ENCODE data around the gene BRF1.

Gene BRF1

GRCh38 chr14:105211086-105211757, 89.6 kb downstream of the BRF1 start:
- no peak overlapping the region for H2AFZ ChIP-seq (ENCODE audit: low read depth, low read length, severe bottlenecking)
- no peak for TF ChIP-seq CTCF (IDR thresholded peaks at IDR 0.05; ENCODE audit: insufficient read depth, low read length, poor library complexity, severe bottlenecking)
- TF ChIP-seq EZH2phosphoT487 (conservative IDR thresholded peaks at IDR 0.05; ENCODE audit: low read length), result no peak
- H4K20me1 ChIP-seq (ENCODE audit: low read depth, low read length), result no peaks in the 10 kb centered on the region
- H3K4me2 ChIP-seq (ENCODE audit: low read depth, low read length, poor library complexity, severe bottlenecking), result no peak overlapping the region
- H3K36me3 ChIP-seq (ENCODE audit: low read length), result no peaks in the 10 kb centered on the region
- no peaks in the 10 kb centered on the region for H3K9me2 ChIP-seq (replicated peaks; ENCODE audit: insufficient read depth, low read length)
- no peaks in the 10 kb centered on the region for H3K9me3 ChIP-seq (ENCODE audit: insufficient read depth, low read length)
- H3K79me2 ChIP-seq (ENCODE audit: insufficient read depth, low read length), result no peaks in the 10 kb centered on the region
- no peaks in the 10 kb centered on the region for H3F3A ChIP-seq (ENCODE audit: insufficient read depth)
- H3K27me3 ChIP-seq (ENCODE audit: low read length), result no peaks in the 10 kb centered on the region
- no peak overlapping the region for H3K9ac ChIP-seq (ENCODE audit: low read length)
- H3K4me3 ChIP-seq (ENCODE audit: insufficient read depth, low read length, poor library complexity, severe bottlenecking), result no peak overlapping the region
- no peak overlapping the region for H3K27ac ChIP-seq (ENCODE audit: low read depth, low read length)

- Histone ChIP-seq H3F3A (ENCODE audit: insufficient read depth) (no peaks in the 10 kb centered on the region), H3K9ac (ENCODE audit: low read length) (no peak overlapping the region), H3K9me3 (ENCODE audit: insufficient read depth, low read length) (no peaks in the 10 kb centered on the region), H3K4me3 (ENCODE audit: insufficient read depth, low read length, poor library complexity, severe bottlenecking) (no peak overlapping the region), H4K20me1 (ENCODE audit: low read depth, low read length) (no peaks in the 10 kb centered on the region), H3K79me2 (ENCODE audit: insufficient read depth, low read length) (no peaks in the 10 kb centered on the region), H3K36me3 (ENCODE audit: low read length) (no peaks in the 10 kb centered on the region), H3K4me2 (ENCODE audit: low read depth, low read length, poor library complexity, severe bottlenecking) (no peak overlapping the region), H3K27me3 (ENCODE audit: low read length) (no peaks in the 10 kb centered on the region), H3K9me2 (replicated peaks; ENCODE audit: insufficient read depth, low read length) (no peaks in the 10 kb centered on the region), H2AFZ (ENCODE audit: low read depth, low read length, severe bottlenecking) (no peak overlapping the region), H3K27ac (ENCODE audit: low read depth, low read length) (no peak overlapping the region)
- TF ChIP-seq EZH2phosphoT487 (conservative IDR thresholded peaks at IDR 0.05; ENCODE audit: low read length) (no peak), CTCF (IDR thresholded peaks at IDR 0.05; ENCODE audit: insufficient read depth, low read length, poor library complexity, severe bottlenecking) (no peak)
Observed at GRCh38 chr14:105210266-105211025, 90.4 kb downstream of the BRF1 start.

GRCh38 chr14:105209646-105210045, 91.2 kb downstream of the BRF1 start:
- Histone ChIP-seq H3K27ac (ENCODE audit: low read depth, low read length) (no peak overlapping the region), H3K4me3 (ENCODE audit: insufficient read depth, low read length, poor library complexity, severe bottlenecking) (no peak overlapping the region)

More at GRCh38 chr14:105209646-105210045, 91.2 kb downstream of the BRF1 start:
- H3K79me2 ChIP-seq (ENCODE audit: insufficient read depth, low read length), result no peaks in the 10 kb centered on the region
- no peaks in the 10 kb centered on the region for H3K9me3 ChIP-seq (ENCODE audit: insufficient read depth, low read length)
- no peaks in the 10 kb centered on the region for H4K20me1 ChIP-seq (ENCODE audit: low read depth, low read length)
- H3F3A ChIP-seq (ENCODE audit: insufficient read depth), result no peaks in the 10 kb centered on the region
- no peak overlapping the region for H3K4me2 ChIP-seq (ENCODE audit: low read depth, low read length, poor library complexity, severe bottlenecking)
- no peaks in the 10 kb centered on the region for H3K36me3 ChIP-seq (ENCODE audit: low read length)
- H3K9me2 ChIP-seq (replicated peaks; ENCODE audit: insufficient read depth, low read length), result no peaks in the 10 kb centered on the region
- TF ChIP-seq EZH2phosphoT487 (conservative IDR thresholded peaks at IDR 0.05; ENCODE audit: low read length), result no peak
- no peak for TF ChIP-seq CTCF (IDR thresholded peaks at IDR 0.05; ENCODE audit: insufficient read depth, low read length, poor library complexity, severe bottlenecking)
- no peaks in the 10 kb centered on the region for H3K27me3 ChIP-seq (ENCODE audit: low read length)
- H3K9ac ChIP-seq (ENCODE audit: low read length), result no peak overlapping the region
- no peak overlapping the region for H2AFZ ChIP-seq (ENCODE audit: low read depth, low read length, severe bottlenecking)

Data from SU-DHL-6 (cell line).